Stimulated activated CD4-positive, alpha-beta T cell treated with anti-CD3 and anti-CD28 coated beads, Interleukin-15, amount 100 ng/mL, for 48 hours (primary cell): ENCODE measurements around the gene SCUBE1.

Source experiments
- DNase-seq, 2 donors: peaks; one replicate each; pipeline ENCODE4 v3.0.0-alpha.2; 2020; ENCODE audit warnings: low read depth in 2 of 2

The SCUBE1 gene

GRCh38 chr22:43158778-43159483, 184.2 kb downstream of the SCUBE1 start:
- no peak for DNase-seq

GRCh38 chr22:43157874-43158546, 185.2 kb downstream of the SCUBE1 start:
- DNase-seq = no peak

- no peak for DNase-seq
Observed at GRCh38 chr22:43156413-43156812, 186.8 kb downstream of the SCUBE1 start.

- DNase-seq = no peak
Observed at GRCh38 chr22:43155789-43156188, 187.4 kb downstream of the SCUBE1 start.

- DNase-seq = no peak
Observed at GRCh38 chr22:43154887-43155536, 188.2 kb downstream of the SCUBE1 start.

- DNase-seq = no peak
Observed at GRCh38 chr22:43153899-43154298, 189.3 kb downstream of the SCUBE1 start.

- peak; percentile 36 to 45 for DNase-seq
Observed at GRCh38 chr22:43152357-43153071, 190.7 kb downstream of the SCUBE1 start.

- DNase-seq = no peak
Observed at GRCh38 chr22:43152003-43152356, 191.2 kb downstream of the SCUBE1 start.

GRCh38 chr22:43151251-43152002, 191.7 kb downstream of the SCUBE1 start, which contains the start of gene TSPO:
Gene TSPO (plus strand): TSS chr22:43151559. CDS start chr22:43159239, 7,680 bp downstream.
- peak in 1 of 2 donors; percentile 54 for DNase-seq

GRCh38 chr22:43150731-43151206, 192.4 kb downstream of the SCUBE1 start:
- no peak for DNase-seq

- no peak for DNase-seq
Observed at GRCh38 chr22:43148581-43148980, 194.6 kb downstream of the SCUBE1 start.

GRCh38 chr22:43147821-43148220, 195.4 kb downstream of the SCUBE1 start:
- DNase-seq = no peak
